ENCODE measurements around the gene C1QL4. TPM values are rescaled to one million over a fixed set of nuclear protein-coding genes. Genes with fewer than 3 reads are reported as not detected.
"Not testable (repeated sequence)": the region's sequence is repeated elsewhere in the genome, so short reads cannot be mapped to it uniquely, and the experiment has no call there.

C1QL4 gene
- 1 to 10 TPM in 1 of 4 donors, not detected in 3; 1.7 TPM for total RNA-seq

- intact Hi-C loops (cut with DNase I; ENCODE audit: low total_unique reads), result loop anchor here (10.0 kb wide), 1 partner anchor 178 kb away; no protein-coding TSS in a partner anchor
- H3K27me3 ChIP-seq, result peaks cover 15 to 16% of the 10 kb centered on the region in 2 donors
These were observed at the start of gene C1QL4 for GRCh38 chr12:49336645-49337584. TSS of gene C1QL4 (minus strand) at chr12:49337188. CDS start at chr12:49336477, 711 bp downstream.

DNA sequence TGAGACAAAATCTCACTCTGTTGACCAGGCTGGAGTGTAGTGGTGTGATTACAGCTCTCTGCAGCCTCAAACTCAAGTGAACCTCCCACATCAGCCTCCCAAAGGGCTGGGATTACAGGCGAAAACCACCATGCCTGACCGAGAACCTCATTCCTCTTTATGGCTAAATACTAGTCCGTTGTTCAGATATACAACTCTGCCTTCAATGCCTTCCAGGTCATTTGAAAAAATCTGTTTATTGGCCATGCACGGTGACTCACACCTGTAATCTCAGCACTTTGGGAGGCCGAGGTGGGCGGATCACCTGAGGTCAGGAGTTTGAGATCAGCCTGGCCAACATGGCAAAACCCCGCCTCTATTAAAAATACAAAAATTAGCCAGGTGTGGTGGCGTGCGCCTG, 43.2 kb upstream of the C1QL4 start:
- H3K27me3 ChIP-seq; DNase-seq; intact Hi-C loops (cut with DNase I; ENCODE audit: low total_unique reads); H3K9me3 ChIP-seq; H3K4me3 ChIP-seq; H3K36me3 ChIP-seq; H3K27ac ChIP-seq; H3K4me1 ChIP-seq: not testable (repeated sequence)

More at GRCh38 chr12:49336645-49337584, at the start of gene C1QL4:
- Histone ChIP-seq H3K36me3 (no peaks in the 10 kb centered on the region), H3K4me3 (peak within 1 kb of the TSS; percentile 2 to 24), H3K27ac (no peak within 1 kb of the TSS), H3K4me1 (no peaks in the 10 kb centered on the region), H3K9me3 (no peaks in the 10 kb centered on the region)
- peak; percentile 67 to 81 for DNase-seq
- TF ChIP-seq, protein P1, sequence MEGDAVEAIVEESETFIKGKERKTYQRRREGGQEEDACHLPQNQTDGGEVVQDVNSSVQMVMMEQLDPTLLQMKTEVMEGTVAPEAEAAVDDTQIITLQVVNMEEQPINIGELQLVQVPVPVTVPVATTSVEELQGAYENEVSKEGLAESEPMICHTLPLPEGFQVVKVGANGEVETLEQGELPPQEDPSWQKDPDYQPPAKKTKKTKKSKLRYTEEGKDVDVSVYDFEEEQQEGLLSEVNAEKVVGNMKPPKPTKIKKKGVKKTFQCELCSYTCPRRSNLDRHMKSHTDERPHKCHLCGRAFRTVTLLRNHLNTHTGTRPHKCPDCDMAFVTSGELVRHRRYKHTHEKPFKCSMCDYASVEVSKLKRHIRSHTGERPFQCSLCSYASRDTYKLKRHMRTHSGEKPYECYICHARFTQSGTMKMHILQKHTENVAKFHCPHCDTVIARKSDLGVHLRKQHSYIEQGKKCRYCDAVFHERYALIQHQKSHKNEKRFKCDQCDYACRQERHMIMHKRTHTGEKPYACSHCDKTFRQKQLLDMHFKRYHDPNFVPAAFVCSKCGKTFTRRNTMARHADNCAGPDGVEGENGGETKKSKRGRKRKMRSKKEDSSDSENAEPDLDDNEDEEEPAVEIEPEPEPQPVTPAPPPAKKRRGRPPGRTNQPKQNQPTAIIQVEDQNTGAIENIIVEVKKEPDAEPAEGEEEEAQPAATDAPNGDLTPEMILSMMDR (IDR thresholded peaks at IDR 0.05), result peak; percentile 78 to 95 (median 86)
- no peak for TF ChIP-seq POLR2A (IDR thresholded peaks at IDR 0.05)

GRCh38 chr12:49377386-49377785, 40.4 kb upstream of the C1QL4 start:
- H3K4me1 ChIP-seq, result no peaks in the 10 kb centered on the region
- DNase-seq, result no peak
- intact Hi-C loops (cut with DNase I; ENCODE audit: low total_unique reads), result no loop called here
- no peaks in the 10 kb centered on the region for H3K27me3 ChIP-seq
- no peak overlapping the region for H3K27ac ChIP-seq
- H3K4me3 ChIP-seq, result no peak overlapping the region
- TF ChIP-seq, protein P1 (IDR thresholded peaks at IDR 0.05), result no peak
- no peak for TF ChIP-seq POLR2A (IDR thresholded peaks at IDR 0.05)
- no peaks in the 10 kb centered on the region for H3K36me3 ChIP-seq
- H3K9me3 ChIP-seq, result no peaks in the 10 kb centered on the region

DNA sequence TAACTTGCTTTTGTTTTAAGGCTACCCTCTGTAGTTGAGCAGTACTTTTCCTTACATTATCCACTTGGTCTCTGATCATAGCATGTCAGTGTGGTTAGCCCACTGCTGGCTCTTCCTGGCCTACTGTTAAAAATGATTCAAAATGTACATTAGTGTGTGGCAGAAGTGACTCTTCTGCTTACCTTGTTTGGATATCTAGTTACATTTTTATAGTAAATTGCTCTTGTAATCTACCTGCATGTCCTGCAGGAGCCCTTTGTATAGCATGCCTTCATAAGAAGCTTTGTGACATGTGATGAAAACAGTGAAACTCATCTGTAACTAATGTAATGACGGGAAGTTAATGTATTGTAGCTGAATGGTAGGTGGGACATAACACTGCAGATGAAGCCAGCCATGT, 38.4 kb upstream of the C1QL4 start:
- intact Hi-C loops (cut with DNase I; ENCODE audit: low total_unique reads), result no loop called here
- H3K4me1 ChIP-seq, result no peaks in the 10 kb centered on the region
- H3K36me3 ChIP-seq, result no peaks in the 10 kb centered on the region
- H3K27ac ChIP-seq, result no peak overlapping the region
- H3K27me3 ChIP-seq, result no peaks in the 10 kb centered on the region
- no peak for TF ChIP-seq POLR2A (IDR thresholded peaks at IDR 0.05)
- TF ChIP-seq, protein P1 (IDR thresholded peaks at IDR 0.05), result no peak
- H3K4me3 ChIP-seq, result no peak overlapping the region
- H3K9me3 ChIP-seq, result no peaks in the 10 kb centered on the region
- DNase-seq, result no peak

DNA sequence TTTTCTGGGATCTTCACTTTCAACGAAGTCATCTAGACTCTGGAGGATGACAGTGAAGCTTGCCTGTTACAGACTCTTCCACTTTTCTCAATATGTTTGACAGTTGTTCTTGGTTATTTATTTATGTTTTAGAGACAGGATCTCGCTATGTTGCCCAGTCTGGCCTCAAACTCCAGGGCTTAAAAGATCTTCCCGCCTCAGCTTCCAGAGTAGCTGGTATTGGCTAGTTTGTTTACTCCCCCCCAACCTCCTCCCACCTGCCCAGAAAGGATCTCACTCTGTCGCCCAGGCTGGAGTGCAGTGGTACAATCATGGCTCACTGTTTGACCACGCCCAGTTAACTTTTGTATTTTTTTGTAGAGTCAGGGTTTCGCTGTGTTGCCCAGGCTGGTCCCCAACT, 33.6 kb upstream of the C1QL4 start:
- H3K4me3 ChIP-seq, result no peak overlapping the region
- no peaks in the 10 kb centered on the region for H3K9me3 ChIP-seq
- no peak for TF ChIP-seq POLR2A (IDR thresholded peaks at IDR 0.05)
- TF ChIP-seq, protein P1 (IDR thresholded peaks at IDR 0.05), result no peak
- H3K27ac ChIP-seq, result no peak overlapping the region
- H3K27me3 ChIP-seq, result no peaks in the 10 kb centered on the region
- H3K4me1 ChIP-seq, result peaks cover 0 to 6% of the 10 kb centered on the region in 2 donors
- intact Hi-C loops (cut with DNase I; ENCODE audit: low total_unique reads), result no loop called here
- DNase-seq, result no peak
- no peaks in the 10 kb centered on the region for H3K36me3 ChIP-seq

Data from uterus (tissue), 4 donors.